Neural cell (in vitro differentiated cells): ENCODE measurements around the gene PTPN13. TPM values are rescaled to one million over a fixed set of nuclear protein-coding genes. Genes with fewer than 3 reads are reported as not detected.

Experiments
- H2AFZ ChIP-seq: fragments of 200-600, 300-800 bp; sonication (generic), shearing (Covaris generic); 2 replicates; pipeline ENCODE4 v1.6.0; 2014; ENCODE audit warnings: low read depth, mild to moderate bottlenecking, antibody characterized with exemption, low read length, moderate library complexity
- H3F3A ChIP-seq: fragments of 200-600 bp; shearing (Covaris generic); 2 replicates; pipeline ENCODE4 v1.6.1; 2016; ENCODE audit warnings: mild to moderate bottlenecking, moderate library complexity, mixed read lengths, antibody characterized with exemption, low read length; ENCODE audit not compliant: insufficient read depth, poor library complexity, severe bottlenecking
- H3K27ac ChIP-seq: fragments of 200-600, 300-800 bp; sonication (generic), shearing (Covaris generic); 2 replicates; pipeline ENCODE4 v1.5.1; 2014; ENCODE audit warnings: mild to moderate bottlenecking, low read length, moderate library complexity
- H3K27me3 ChIP-seq: fragments of 300-800, 200-600 bp; sonication (generic), shearing (Covaris generic); 2 replicates; pipeline ENCODE4 v1.6.0; 2014; ENCODE audit warnings: mild to moderate bottlenecking, low read depth, low read length, moderate library complexity; ENCODE audit not compliant: insufficient read depth
- H3K36me3 ChIP-seq: fragments of 300-800, 200-600 bp; sonication (generic), shearing (Covaris generic); 2 replicates; pipeline ENCODE4 v1.5.1; 2014; ENCODE audit warnings: mild to moderate bottlenecking, antibody characterized with exemption, low read length, moderate library complexity; ENCODE audit not compliant: insufficient read depth
- H3K4me2 ChIP-seq: fragments of 300-800, 200-600 bp; sonication (generic), shearing (Covaris generic); 2 replicates; pipeline ENCODE4 v1.6.0; 2014; ENCODE audit warnings: mild to moderate bottlenecking, low read length
- H3K4me3 ChIP-seq: fragments of 300-800, 200-600 bp; sonication (generic), shearing (Covaris generic); 2 replicates; pipeline ENCODE4 v1.5.1; 2014; ENCODE audit warnings: mild to moderate bottlenecking, low read length, moderate library complexity
- H3K79me2 ChIP-seq: fragments of 200-600 bp; shearing (Covaris generic); replicated peaks from 2 replicates; pipeline ENCODE4 v1.6.0; 2014; ENCODE audit warnings: mild to moderate bottlenecking, low read length, moderate library complexity; ENCODE audit not compliant: insufficient read depth
- H3K9ac ChIP-seq: fragments of 300-800, 200-600 bp; sonication (generic), shearing (Covaris generic); 2 replicates; pipeline ENCODE4 v1.6.1; 2016; ENCODE audit warnings: mild to moderate bottlenecking, low read length, mixed read lengths
- H3K9me2 ChIP-seq: fragments of 200-600 bp; shearing (Covaris generic); 2 replicates; pipeline ENCODE4 v1.6.1; 2016; ENCODE audit warnings: mild to moderate bottlenecking, low read length, mixed read lengths; ENCODE audit not compliant: insufficient read depth
- H3K9me3 ChIP-seq: fragments of 200-600, 300-800 bp; sonication (generic), shearing (Covaris generic); 2 replicates; pipeline ENCODE4 v1.6.1; 2016; ENCODE audit warnings: mild to moderate bottlenecking, mixed run types, low read length, moderate library complexity, mixed read lengths
- H4K20me1 ChIP-seq: fragments of 200-600 bp; shearing (Covaris generic); 2 replicates; pipeline ENCODE4 v1.6.1; 2016; ENCODE audit warnings: mild to moderate bottlenecking, mixed run types; ENCODE audit not compliant: insufficient read depth
- EP300 ChIP-seq: fragments of 450-650 bp; conservative IDR thresholded peaks from 2 replicates; pipeline ENCODE4 v1.6.1; 2014; ENCODE audit warnings: antibody characterized with exemption, mild to moderate bottlenecking, moderate library complexity; ENCODE audit not compliant: poor library complexity, severe bottlenecking
- EZH2 ChIP-seq: fragments of 200-600, 300-800 bp; shearing (Covaris generic), sonication (generic); IDR thresholded peaks from 2 replicates; pipeline ENCODE4 v1.6.1; 2014; ENCODE audit warnings: antibody characterized with exemption, low read length, borderline replicate concordance, mild to moderate bottlenecking; ENCODE audit not compliant: insufficient read depth, poor library complexity, severe bottlenecking
- MXI1 ChIP-seq: fragments of 450-650 bp; conservative IDR thresholded peaks from 2 replicates; pipeline ENCODE4 v1.6.1; 2014; ENCODE audit warnings: antibody characterized with exemption, mild to moderate bottlenecking; ENCODE audit not compliant: poor library complexity, severe bottlenecking
- POLR2AphosphoS5 ChIP-seq: IDR thresholded peaks from 2 replicates; pipeline ENCODE4 v1.6.1; 2012
- RAD21 ChIP-seq: fragments of 450-650 bp; conservative IDR thresholded peaks from 2 replicates; pipeline ENCODE4 v1.6.1; 2014; ENCODE audit warnings: antibody characterized with exemption, mild to moderate bottlenecking, moderate library complexity
- SMC3 ChIP-seq: fragments of 450-650 bp; conservative IDR thresholded peaks from 2 replicates; pipeline ENCODE4 v1.6.1; 2014; ENCODE audit warnings: antibody characterized with exemption, mild to moderate bottlenecking, moderate library complexity; ENCODE audit not compliant: poor library complexity
- TAF1 ChIP-seq: IDR thresholded peaks from 2 replicates; pipeline ENCODE4 v1.6.1; 2012; ENCODE audit warnings: low read depth
- polyA plus RNA-seq: library from polyadenylated mRNA; depleted of rRNA; stranded (reverse); fragments of >200 nt; gene quantifications from 2 replicates; pipeline ENCODE4 v1.2.3, GENCODE V29; 2014
- TF ChIP-seq, protein P1 (sequence below): IDR thresholded peaks from 2 replicates; pipeline ENCODE4 v1.6.1; 2012; ENCODE audit warnings: borderline replicate concordance
- TF ChIP-seq, protein P2 (sequence below): fragments of 450-650 bp; IDR thresholded peaks from 2 replicates; pipeline ENCODE4 v1.5.1; 2014; ENCODE audit warnings: antibody characterized with exemption, mild to moderate bottlenecking, moderate library complexity; ENCODE audit not compliant: poor library complexity, severe bottlenecking

Gene PTPN13
- polyA plus RNA-seq, 1 donor from 2014 or later: 4.7 TPM

DNA sequence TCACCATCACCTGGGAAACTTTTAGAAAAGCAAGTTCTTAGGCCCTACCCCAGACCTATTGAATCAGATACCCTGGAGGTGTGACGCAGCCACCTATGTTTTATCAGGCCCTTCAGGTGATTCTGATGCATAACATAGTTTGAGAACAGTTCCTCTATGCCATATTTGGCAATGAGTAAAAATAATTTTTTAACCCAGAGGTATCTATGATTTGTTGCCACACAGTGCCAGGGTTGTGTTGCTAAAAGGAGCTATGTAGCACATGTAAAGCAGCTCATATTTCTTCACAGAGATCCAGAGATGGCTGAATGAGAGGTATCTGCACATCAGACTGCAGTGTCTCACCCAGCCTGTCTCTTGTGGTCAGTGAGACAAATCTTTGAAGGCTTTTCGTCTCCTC, 85.3 kb downstream of the PTPN13 start:
- Histone ChIP-seq H4K20me1 (no peaks in the 10 kb centered on the region), H3K4me2 (no peak overlapping the region), H3K36me3 (no peaks in the 10 kb centered on the region), H3K9ac (no peak overlapping the region), H3K27ac (no peak overlapping the region), H3F3A (no peaks in the 10 kb centered on the region), H2AFZ (no peak overlapping the region), H3K9me2 (no peaks in the 10 kb centered on the region), H3K9me3 (no peaks in the 10 kb centered on the region), H3K79me2 (no peaks in the 10 kb centered on the region), H3K27me3 (no peaks in the 10 kb centered on the region), H3K4me3 (no peak overlapping the region)
- no peak for TF ChIP-seq RAD21
- TF ChIP-seq POLR2AphosphoS5: no peak
- no peak for TF ChIP-seq EZH2
- TF ChIP-seq SMC3: no peak

DNA sequence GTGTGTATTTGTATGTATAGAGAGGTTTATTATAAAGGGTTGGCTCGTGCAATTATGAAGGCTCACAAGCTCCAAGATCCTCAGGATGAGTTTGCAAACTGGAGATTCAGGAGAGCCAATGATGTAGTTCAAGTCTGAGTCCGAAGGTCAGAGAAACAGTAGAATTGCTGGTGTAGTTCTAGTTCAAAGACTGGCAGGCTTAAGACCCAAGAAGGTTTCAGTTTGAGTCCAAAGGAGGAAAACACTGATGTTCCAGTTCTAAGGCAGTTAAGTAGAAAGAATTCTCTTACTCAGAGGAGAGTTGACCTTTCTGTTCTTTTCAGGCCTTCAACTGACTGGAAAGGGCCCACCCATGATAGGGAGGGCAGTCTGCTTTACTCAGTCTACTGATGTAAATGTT, 89.1 kb downstream of the PTPN13 start:
- no peak overlapping the region for H3K9ac ChIP-seq
- TF ChIP-seq, protein P1, sequence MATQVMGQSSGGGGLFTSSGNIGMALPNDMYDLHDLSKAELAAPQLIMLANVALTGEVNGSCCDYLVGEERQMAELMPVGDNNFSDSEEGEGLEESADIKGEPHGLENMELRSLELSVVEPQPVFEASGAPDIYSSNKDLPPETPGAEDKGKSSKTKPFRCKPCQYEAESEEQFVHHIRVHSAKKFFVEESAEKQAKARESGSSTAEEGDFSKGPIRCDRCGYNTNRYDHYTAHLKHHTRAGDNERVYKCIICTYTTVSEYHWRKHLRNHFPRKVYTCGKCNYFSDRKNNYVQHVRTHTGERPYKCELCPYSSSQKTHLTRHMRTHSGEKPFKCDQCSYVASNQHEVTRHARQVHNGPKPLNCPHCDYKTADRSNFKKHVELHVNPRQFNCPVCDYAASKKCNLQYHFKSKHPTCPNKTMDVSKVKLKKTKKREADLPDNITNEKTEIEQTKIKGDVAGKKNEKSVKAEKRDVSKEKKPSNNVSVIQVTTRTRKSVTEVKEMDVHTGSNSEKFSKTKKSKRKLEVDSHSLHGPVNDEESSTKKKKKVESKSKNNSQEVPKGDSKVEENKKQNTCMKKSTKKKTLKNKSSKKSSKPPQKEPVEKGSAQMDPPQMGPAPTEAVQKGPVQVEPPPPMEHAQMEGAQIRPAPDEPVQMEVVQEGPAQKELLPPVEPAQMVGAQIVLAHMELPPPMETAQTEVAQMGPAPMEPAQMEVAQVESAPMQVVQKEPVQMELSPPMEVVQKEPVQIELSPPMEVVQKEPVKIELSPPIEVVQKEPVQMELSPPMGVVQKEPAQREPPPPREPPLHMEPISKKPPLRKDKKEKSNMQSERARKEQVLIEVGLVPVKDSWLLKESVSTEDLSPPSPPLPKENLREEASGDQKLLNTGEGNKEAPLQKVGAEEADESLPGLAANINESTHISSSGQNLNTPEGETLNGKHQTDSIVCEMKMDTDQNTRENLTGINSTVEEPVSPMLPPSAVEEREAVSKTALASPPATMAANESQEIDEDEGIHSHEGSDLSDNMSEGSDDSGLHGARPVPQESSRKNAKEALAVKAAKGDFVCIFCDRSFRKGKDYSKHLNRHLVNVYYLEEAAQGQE: no peak
- TF ChIP-seq TAF1 (no peak), MXI1 (no peak)
- no peaks in the 10 kb centered on the region for H3K79me2 ChIP-seq
- no peaks in the 10 kb centered on the region for H3K27me3 ChIP-seq
- no peaks in the 10 kb centered on the region for H3K9me3 ChIP-seq
- no peaks in the 10 kb centered on the region for H3F3A ChIP-seq
- H3K4me2 ChIP-seq: no peak overlapping the region
- no peaks in the 10 kb centered on the region for H4K20me1 ChIP-seq
- no peak overlapping the region for H3K27ac ChIP-seq
- H3K9me2 ChIP-seq: no peaks in the 10 kb centered on the region
- H3K36me3 ChIP-seq: no peaks in the 10 kb centered on the region
- no peak overlapping the region for H3K4me3 ChIP-seq
- H2AFZ ChIP-seq: no peak overlapping the region

DNA sequence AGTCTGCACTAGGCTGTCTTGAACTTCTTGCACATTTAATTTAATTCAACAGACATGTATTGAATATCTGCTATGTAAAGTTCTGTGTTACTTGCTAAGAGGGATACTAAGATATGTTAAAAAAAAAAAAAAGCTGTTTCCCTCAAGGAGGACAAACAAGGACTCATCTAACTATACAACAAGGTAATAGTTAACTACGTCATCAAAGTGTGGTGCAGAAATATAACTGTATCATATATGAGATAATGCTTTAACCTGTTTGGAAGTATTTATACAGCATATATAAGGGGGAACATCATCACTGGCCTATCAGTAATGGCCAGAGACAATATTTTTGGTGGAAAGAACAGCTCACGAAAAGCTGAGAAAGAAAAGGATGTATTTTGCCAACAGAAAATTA, 89.9 kb downstream of the PTPN13 start:
- H3K27me3 ChIP-seq: no peaks in the 10 kb centered on the region
- no peaks in the 10 kb centered on the region for H3F3A ChIP-seq
- H3K9me3 ChIP-seq: no peaks in the 10 kb centered on the region
- no peak overlapping the region for H3K4me2 ChIP-seq
- H2AFZ ChIP-seq: no peak overlapping the region
- no peak overlapping the region for H3K4me3 ChIP-seq
- no peak for TF ChIP-seq EP300
- TF ChIP-seq, protein P2, sequence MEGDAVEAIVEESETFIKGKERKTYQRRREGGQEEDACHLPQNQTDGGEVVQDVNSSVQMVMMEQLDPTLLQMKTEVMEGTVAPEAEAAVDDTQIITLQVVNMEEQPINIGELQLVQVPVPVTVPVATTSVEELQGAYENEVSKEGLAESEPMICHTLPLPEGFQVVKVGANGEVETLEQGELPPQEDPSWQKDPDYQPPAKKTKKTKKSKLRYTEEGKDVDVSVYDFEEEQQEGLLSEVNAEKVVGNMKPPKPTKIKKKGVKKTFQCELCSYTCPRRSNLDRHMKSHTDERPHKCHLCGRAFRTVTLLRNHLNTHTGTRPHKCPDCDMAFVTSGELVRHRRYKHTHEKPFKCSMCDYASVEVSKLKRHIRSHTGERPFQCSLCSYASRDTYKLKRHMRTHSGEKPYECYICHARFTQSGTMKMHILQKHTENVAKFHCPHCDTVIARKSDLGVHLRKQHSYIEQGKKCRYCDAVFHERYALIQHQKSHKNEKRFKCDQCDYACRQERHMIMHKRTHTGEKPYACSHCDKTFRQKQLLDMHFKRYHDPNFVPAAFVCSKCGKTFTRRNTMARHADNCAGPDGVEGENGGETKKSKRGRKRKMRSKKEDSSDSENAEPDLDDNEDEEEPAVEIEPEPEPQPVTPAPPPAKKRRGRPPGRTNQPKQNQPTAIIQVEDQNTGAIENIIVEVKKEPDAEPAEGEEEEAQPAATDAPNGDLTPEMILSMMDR: no peak
- TF ChIP-seq POLR2AphosphoS5: no peak
- TF ChIP-seq TAF1: no peak
- TF ChIP-seq, protein P1: no peak
- no peak for TF ChIP-seq MXI1
- no peak for TF ChIP-seq EZH2
- no peak for TF ChIP-seq SMC3
- no peak for TF ChIP-seq RAD21
- no peak overlapping the region for H3K27ac ChIP-seq
- H3K9ac ChIP-seq: no peak overlapping the region
- no peaks in the 10 kb centered on the region for H3K79me2 ChIP-seq
- H4K20me1 ChIP-seq: no peaks in the 10 kb centered on the region
- H3K36me3 ChIP-seq: no peaks in the 10 kb centered on the region
- H3K9me2 ChIP-seq: no peaks in the 10 kb centered on the region
